DOHH2 (cell line): ENCODE results near the gene TAB3.

Experiments used
- H3F3A ChIP-seq: fragments of 200-600 bp; sonication (generic), shearing (Covaris generic); 2 replicates; pipeline ENCODE4 v1.6.0; 2016; ENCODE audit warnings: antibody characterized with exemption, mild to moderate bottlenecking; ENCODE audit not compliant: control insufficient read depth, insufficient read depth
- H3K27ac ChIP-seq: fragments of 200-600 bp; sonication (generic); 2 replicates; pipeline ENCODE4 v1.5.1; 2014; ENCODE audit warnings: low read depth, mild to moderate bottlenecking, low read length, moderate library complexity
- H3K27me3 ChIP-seq: fragments of 200-600 bp; sonication (generic); 2 replicates; pipeline ENCODE4 v1.6.1; 2014; ENCODE audit warnings: mild to moderate bottlenecking, low read length, mixed read lengths; ENCODE audit not compliant: control insufficient read depth
- H3K36me3 ChIP-seq: fragments of 200-600 bp; sonication (generic); 2 replicates; pipeline ENCODE4 v1.6.1; 2014; ENCODE audit warnings: mild to moderate bottlenecking, low read length, moderate library complexity, mixed read lengths; ENCODE audit not compliant: control insufficient read depth
- H3K4me1 ChIP-seq: fragments of 200-600 bp; sonication (generic); 2 replicates; pipeline ENCODE4 v1.6.1; 2014; ENCODE audit warnings: mild to moderate bottlenecking, low read length, mixed read lengths; ENCODE audit not compliant: control insufficient read depth
- H3K4me2 ChIP-seq: fragments of 200-600 bp; sonication (generic); 2 replicates; pipeline ENCODE4 v1.6.0; 2014; ENCODE audit warnings: mild to moderate bottlenecking, low read length, moderate library complexity
- H3K4me3 ChIP-seq: fragments of 200-600 bp; sonication (generic); 2 replicates; pipeline ENCODE4 v1.5.1; 2014; ENCODE audit warnings: mild to moderate bottlenecking, low read length, mixed read lengths
- H3K79me2 ChIP-seq: fragments of 200-600 bp; sonication (generic); 2 replicates; pipeline ENCODE4 v1.6.1; 2014; ENCODE audit warnings: mild to moderate bottlenecking, low read length, mixed read lengths; ENCODE audit not compliant: control insufficient read depth
- H3K9me2 ChIP-seq: fragments of 200-600 bp; sonication (generic); replicated peaks from 2 replicates; pipeline ENCODE4 v1.6.1; 2014; ENCODE audit warnings: mild to moderate bottlenecking, low read length, mixed read lengths; ENCODE audit not compliant: control insufficient read depth
- H3K9me3 ChIP-seq: fragments of 200-600 bp; sonication (generic); 2 replicates; pipeline ENCODE4 v1.6.1; 2014; ENCODE audit warnings: antibody characterized with exemption, low read length, mixed read lengths; ENCODE audit not compliant: control insufficient read depth, insufficient read depth
- H4K20me1 ChIP-seq: fragments of 200-600 bp; sonication (generic); 2 replicates; pipeline ENCODE4 v1.6.0; 2014; ENCODE audit warnings: low read depth, mild to moderate bottlenecking, antibody characterized with exemption, low read length, moderate library complexity; ENCODE audit not compliant: control insufficient read depth, insufficient read depth
- EZH2phosphoT487 ChIP-seq: fragments of 200-600 bp; sonication (generic); IDR thresholded peaks from 2 replicates; pipeline ENCODE4 v1.6.1; 2017; ENCODE audit warnings: borderline replicate concordance, mild to moderate bottlenecking, antibody characterized with exemption, low read length, moderate library complexity, mixed read lengths
- TF ChIP-seq, protein P1 (sequence below): fragments of 200-600 bp; sonication (generic); IDR thresholded peaks from one replicate; pipeline ENCODE4 v1.5.1; 2014; ENCODE audit warnings: antibody characterized with exemption, mild to moderate bottlenecking, low read depth, low read length; ENCODE audit not compliant: poor library complexity, severe bottlenecking

The TAB3 gene

DNA sequence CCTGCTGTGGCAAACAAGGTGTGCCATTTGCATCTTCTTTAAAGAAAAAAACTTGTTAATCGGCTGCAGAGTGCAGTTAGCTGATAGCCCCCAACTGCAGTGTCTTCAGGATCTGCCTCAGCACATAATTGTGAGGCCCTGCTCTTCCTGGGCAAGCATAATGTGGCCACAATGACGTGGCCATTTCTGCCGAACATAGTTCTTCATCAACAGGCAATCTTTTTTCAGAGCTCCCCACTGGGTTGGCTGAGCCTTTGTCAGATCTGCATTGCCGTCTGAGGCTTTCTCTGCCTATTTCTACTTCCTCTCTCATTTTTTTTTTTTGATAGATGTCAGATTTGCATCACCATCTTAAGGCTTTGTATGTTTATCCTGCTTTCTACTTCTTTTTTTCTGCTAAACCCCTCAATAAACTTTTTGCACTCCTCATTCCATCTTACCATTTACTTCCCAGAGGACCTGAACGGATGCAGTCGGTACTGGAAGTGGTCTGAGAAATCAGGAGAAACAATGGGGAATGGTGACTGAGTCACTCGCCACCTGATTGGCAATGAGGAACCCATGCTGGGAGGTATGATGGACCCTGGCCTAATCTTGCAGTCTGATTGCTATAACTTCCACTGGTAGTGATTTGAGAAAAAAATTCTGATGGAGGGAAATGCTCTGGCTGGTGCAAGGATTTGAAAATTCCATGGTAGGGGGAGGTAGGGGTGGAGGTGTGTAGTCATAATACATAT lies 21.2 kb upstream of the TAB3 start:
- TF ChIP-seq, protein P1, sequence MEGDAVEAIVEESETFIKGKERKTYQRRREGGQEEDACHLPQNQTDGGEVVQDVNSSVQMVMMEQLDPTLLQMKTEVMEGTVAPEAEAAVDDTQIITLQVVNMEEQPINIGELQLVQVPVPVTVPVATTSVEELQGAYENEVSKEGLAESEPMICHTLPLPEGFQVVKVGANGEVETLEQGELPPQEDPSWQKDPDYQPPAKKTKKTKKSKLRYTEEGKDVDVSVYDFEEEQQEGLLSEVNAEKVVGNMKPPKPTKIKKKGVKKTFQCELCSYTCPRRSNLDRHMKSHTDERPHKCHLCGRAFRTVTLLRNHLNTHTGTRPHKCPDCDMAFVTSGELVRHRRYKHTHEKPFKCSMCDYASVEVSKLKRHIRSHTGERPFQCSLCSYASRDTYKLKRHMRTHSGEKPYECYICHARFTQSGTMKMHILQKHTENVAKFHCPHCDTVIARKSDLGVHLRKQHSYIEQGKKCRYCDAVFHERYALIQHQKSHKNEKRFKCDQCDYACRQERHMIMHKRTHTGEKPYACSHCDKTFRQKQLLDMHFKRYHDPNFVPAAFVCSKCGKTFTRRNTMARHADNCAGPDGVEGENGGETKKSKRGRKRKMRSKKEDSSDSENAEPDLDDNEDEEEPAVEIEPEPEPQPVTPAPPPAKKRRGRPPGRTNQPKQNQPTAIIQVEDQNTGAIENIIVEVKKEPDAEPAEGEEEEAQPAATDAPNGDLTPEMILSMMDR: no peak
- TF ChIP-seq EZH2phosphoT487: no peak
- H3K4me3 ChIP-seq: no peak overlapping the region
- H3F3A ChIP-seq: no peaks in the 10 kb centered on the region
- no peaks in the 10 kb centered on the region for H3K4me1 ChIP-seq
- no peaks in the 10 kb centered on the region for H3K36me3 ChIP-seq
- H3K4me2 ChIP-seq: no peak overlapping the region
- H3K27me3 ChIP-seq: no peaks in the 10 kb centered on the region
- no peaks in the 10 kb centered on the region for H4K20me1 ChIP-seq
- H3K9me3 ChIP-seq: no peaks in the 10 kb centered on the region
- no peak overlapping the region for H3K27ac ChIP-seq
- no peaks in the 10 kb centered on the region for H3K79me2 ChIP-seq
- H3K9me2 ChIP-seq: no peaks in the 10 kb centered on the region

DNA sequence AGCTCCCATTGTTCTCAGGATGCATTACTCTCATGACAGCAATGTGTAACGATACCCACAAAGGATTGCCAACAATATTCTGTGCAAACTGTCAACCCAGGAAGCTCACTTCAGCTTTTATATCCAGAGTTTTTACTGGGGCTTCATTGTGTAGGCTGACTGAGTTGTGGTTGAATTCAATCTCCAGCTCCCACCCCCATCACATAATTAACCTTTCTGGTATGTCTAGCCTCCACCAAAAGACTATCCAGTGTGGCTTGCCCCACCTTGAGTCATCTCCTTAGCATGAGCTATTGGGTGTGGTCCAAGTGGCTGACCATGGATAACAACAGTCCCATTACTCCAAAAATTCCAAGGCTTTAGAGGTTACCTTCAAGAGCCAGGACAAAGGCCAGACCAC lies 17.7 kb upstream of the TAB3 start:
- no peaks in the 10 kb centered on the region for H3K9me2 ChIP-seq
- no peaks in the 10 kb centered on the region for H3K79me2 ChIP-seq
- H3K4me3 ChIP-seq: no peak overlapping the region
- no peaks in the 10 kb centered on the region for H3F3A ChIP-seq
- no peak for TF ChIP-seq EZH2phosphoT487
- TF ChIP-seq, protein P1: no peak
- H3K27ac ChIP-seq: no peak overlapping the region
- H3K36me3 ChIP-seq: no peaks in the 10 kb centered on the region
- no peaks in the 10 kb centered on the region for H3K27me3 ChIP-seq
- H3K4me2 ChIP-seq: no peak overlapping the region
- H3K9me3 ChIP-seq: no peaks in the 10 kb centered on the region
- H4K20me1 ChIP-seq: no peaks in the 10 kb centered on the region
- H3K4me1 ChIP-seq: no peaks in the 10 kb centered on the region

DNA sequence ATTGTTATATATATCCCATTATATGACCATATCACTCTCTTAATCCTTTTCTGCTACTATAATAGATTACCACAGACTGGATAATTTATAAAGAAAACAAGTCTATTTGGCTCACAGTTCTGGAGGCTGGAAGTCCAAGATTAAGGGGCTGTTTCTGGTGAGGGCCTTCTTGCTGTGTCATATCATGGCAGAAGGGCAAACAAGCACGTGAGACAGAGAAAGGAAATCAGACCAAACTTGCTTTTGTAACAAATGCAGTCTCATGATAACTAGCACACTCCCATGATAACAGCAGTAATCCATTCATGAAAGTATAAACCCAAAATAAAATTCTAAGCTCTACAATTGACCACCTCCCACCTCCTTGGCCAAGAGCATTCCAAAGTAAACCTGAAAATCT lies 16.3 kb upstream of the TAB3 start:
- Histone ChIP-seq H3K9me2 (no peaks in the 10 kb centered on the region), H3F3A (no peaks in the 10 kb centered on the region), H3K36me3 (no peaks in the 10 kb centered on the region), H3K27ac (no peak overlapping the region), H3K79me2 (no peaks in the 10 kb centered on the region), H4K20me1 (no peaks in the 10 kb centered on the region), H3K4me1 (no peaks in the 10 kb centered on the region), H3K27me3 (no peaks in the 10 kb centered on the region), H3K4me2 (no peak overlapping the region), H3K4me3 (no peak overlapping the region), H3K9me3 (no peaks in the 10 kb centered on the region)
- no peak for TF ChIP-seq EZH2phosphoT487
- TF ChIP-seq, protein P1: no peak
